Cardiac fibroblast (primary cell): ENCODE results near the gene MYL10.

ENCODE experiments used
- DNase-seq, 2 donors: peaks; one replicate each; pipeline versions ENCODE4 v3.0.0 to v3.0.0-alpha.2; 2010; ENCODE audit warnings: low read depth in 2 of 2
- H3K4me3 ChIP-seq, 2 donors: replicated peaks in 1 of 2; 1 replicate in 1 of 2; 2 replicates in 1 of 2; pipeline ENCODE4 v1.5.1; 2011; ENCODE audit warnings: low read depth in 2 of 2, low read length in 2 of 2, mild to moderate bottlenecking in 2 of 2, moderate library complexity in 1 of 2
- CTCF ChIP-seq: IDR thresholded peaks from one replicate; pipeline ENCODE4 v1.5.1; 2011; ENCODE audit warnings: low read depth, mild to moderate bottlenecking, low read length, inconsistent platforms

MYL10 gene

GRCh38 chr7:101630591-101630990, 1.5 kb upstream of the MYL10 start:
- peak; percentile 12 to 38 for DNase-seq
- TF ChIP-seq CTCF = no peak
- H3K4me3 ChIP-seq = no peak overlapping the region

- DNase-seq = no peak
- H3K4me3 ChIP-seq = no peak overlapping the region
- no peak for TF ChIP-seq CTCF
These were observed 574 bp downstream of the MYL10 start for GRCh38 chr7:101628522-101628921.

GRCh38 chr7:101626758-101627157, 2.3 kb downstream of the MYL10 start:
- no peak for TF ChIP-seq CTCF
- DNase-seq = no peak
- no peak overlapping the region for H3K4me3 ChIP-seq

DNA sequence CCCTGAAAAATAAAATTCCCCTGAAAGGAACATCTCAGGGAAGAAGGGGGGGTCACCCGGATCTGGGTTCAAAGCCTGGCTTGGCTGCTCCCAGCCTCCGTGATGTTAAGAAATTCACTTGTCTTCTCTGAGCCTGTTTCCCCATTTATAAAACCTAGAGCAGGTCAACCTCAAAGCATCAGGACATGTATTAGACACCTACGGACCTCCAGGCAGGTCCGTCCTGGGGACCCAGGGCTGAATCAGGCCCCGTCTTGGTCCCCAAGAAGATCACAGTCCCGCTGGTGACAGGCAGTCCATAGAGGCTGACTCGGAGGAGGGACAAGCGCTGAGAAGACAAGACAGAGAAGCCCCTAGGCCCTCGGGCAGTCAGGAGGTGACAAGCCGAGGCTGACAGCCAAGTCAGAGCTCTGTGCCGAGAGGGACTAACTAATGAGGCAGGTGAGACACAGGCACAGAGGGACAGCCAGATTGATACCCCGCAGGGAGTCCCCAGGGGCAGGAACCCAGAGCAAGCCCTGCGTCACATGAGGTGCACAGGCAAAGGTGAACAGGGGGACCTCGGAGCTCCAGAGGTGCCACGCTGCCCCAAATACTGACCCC, 2.9 kb downstream of the MYL10 start:
- DNase-seq = no peak
- no peak overlapping the region for H3K4me3 ChIP-seq
- TF ChIP-seq CTCF = no peak

GRCh38 chr7:101625031-101625791, 3.9 kb downstream of the MYL10 start:
- peak in 1 of 2 donors; percentile 44 for DNase-seq
- H3K4me3 ChIP-seq = no peak overlapping the region
- no peak for TF ChIP-seq CTCF

DNA sequence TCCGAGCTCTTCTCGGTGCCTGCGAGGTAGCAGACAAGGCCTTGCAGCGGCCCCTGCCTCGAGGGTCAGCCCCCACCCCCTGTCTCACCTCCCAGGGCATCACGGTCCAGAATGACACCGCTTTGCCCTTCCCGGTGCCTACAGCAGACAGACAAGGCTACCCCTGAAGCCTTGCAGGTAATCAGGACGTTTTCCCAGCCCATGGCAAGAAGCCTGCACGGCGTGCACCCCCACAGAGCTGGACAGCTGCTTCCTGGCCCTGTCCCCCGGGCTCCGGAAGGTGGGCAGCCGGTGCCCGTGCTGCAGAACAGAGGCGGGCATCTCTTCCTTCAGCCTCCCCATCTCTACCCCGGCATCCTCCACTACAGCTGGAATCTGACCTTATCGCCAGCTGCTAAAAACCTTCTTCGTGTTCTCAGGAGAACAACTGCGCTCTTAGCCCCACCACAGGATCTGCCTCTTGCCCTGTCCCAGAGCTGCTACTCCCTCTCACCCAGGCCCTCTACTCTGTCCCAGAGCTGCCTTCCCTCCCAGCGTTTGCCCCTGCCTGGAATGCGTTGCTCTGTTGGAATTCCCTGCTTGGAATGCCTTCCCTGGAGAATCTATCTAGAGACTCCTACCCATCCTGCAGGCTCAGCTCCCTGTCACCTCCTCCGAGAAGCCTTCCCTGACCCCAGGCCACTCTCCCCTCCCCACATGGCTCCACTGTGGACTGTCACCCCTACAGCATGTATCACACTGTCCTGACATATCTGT, 4.7 kb downstream of the MYL10 start:
- no peak for DNase-seq
- no peak for TF ChIP-seq CTCF
- no peak overlapping the region for H3K4me3 ChIP-seq
